Activated CD8-positive, alpha-beta T cell treated with anti-CD3 and anti-CD28 coated beads for 36 hours (primary cell): Measurements from ENCODE around the gene GRAP2. TPM values are rescaled to one million over a fixed set of nuclear protein-coding genes. Genes with fewer than 3 reads are reported as not detected.

Experiments used
- ATAC-seq: fragments of 200-7000 bp; cut with Tn5 transposase; one replicate; pipeline ENCODE4 v1.10.0; 2021; ENCODE audit warnings: mild to moderate bottlenecking, moderate library complexity
- CTCF ChIA-PET: fragments of 350-600 bp; sonication (Branson Sonifier 250); formaldehyde crosslinking; loops from one replicate; lab custom pipeline; 2021; ENCODE audit warnings: antibody characterized with exemption; lab: Charles Lee
- POLR2A ChIA-PET: fragments of 350-600 bp; sonication (Branson Sonifier 250); formaldehyde crosslinking; loops from one replicate; lab custom pipeline; 2021; ENCODE audit warnings: antibody characterized with exemption; lab: Charles Lee
- DNase-seq: peaks from one replicate; pipeline ENCODE4 v3.0.0-alpha.2; 2020
- H3K27ac Mint-ChIP-seq: one replicate; pipeline ENCODE4 v1.8.0; 2021; ENCODE audit warnings: mild to moderate bottlenecking, mixed read lengths
- H3K27me3 Mint-ChIP-seq: one replicate; pipeline ENCODE4 v1.8.0; 2021; ENCODE audit warnings: mixed read lengths
- H3K36me3 Mint-ChIP-seq: one replicate; pipeline ENCODE4 v1.8.0; 2021; ENCODE audit warnings: low read depth, mixed read lengths
- H3K4me1 Mint-ChIP-seq: one replicate; pipeline ENCODE4 v1.8.0; 2021; ENCODE audit warnings: low read depth, mixed read lengths
- H3K4me3 Mint-ChIP-seq: one replicate; pipeline ENCODE4 v1.8.0; 2021; ENCODE audit warnings: mild to moderate bottlenecking, moderate library complexity, mixed read lengths
- H3K9me3 Mint-ChIP-seq: one replicate; pipeline ENCODE4 v1.8.0; 2021; ENCODE audit warnings: mixed read lengths
- intact Hi-C: fragments of 100-400 bp; cut with micrococcal nuclease; formaldehyde crosslinking; loops from one replicate; pipeline ENCODE4 v1.10.0; 2022
- total RNA-seq, 2 experiments: library from RNA; stranded (reverse); gene quantifications; one replicate each; pipeline ENCODE4 v1.2.3, GENCODE V29; 2021
- TF ChIP-seq, protein P1 (sequence below): fragments of 200-600 bp; IDR thresholded peaks from one replicate; pipeline ENCODE4 v1.8.0; 2022; ENCODE audit warnings: antibody characterized with exemption, mild to moderate bottlenecking

The GRAP2 gene
- total RNA-seq, 2 experiments from 2014 or later, result 83.2 to 86.8 TPM

DNA sequence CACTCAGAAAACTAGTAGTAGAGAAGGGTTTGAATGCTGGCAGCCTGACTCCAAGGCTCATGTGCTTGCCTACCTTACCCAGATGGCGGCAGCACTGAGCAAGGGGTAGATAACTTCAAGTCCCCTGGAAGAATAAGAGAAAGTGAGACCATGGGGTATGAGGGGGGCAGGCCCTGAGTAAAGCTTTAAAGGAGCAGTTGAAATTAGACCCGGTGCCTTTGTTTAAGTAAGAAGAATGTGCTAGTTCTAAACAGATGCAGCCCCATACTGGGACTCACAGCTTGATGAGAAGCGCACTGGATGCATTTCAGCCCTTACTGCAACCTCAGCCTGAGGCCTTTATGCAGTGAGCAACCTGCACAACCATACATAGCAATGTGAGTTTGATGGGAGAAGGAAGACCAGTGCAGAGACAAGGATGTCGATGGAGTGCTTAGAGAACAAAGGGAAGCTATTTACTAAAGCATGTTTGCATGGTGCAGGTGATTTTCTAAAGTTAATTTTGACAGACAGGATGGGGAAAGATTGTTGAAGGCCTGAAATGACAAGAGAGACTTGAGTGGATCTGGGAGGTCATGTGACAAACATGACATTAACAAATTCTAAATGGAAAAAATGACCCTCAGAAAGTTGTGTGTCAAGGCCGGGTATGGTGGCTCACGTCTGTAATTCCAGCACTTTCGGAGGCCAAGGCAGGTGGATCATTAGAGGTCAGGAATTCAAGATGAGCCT, 32.2 kb downstream of the GRAP2 start:
- peak; percentile 67 for ATAC-seq
- intact Hi-C loops, result no loop called here

DNA sequence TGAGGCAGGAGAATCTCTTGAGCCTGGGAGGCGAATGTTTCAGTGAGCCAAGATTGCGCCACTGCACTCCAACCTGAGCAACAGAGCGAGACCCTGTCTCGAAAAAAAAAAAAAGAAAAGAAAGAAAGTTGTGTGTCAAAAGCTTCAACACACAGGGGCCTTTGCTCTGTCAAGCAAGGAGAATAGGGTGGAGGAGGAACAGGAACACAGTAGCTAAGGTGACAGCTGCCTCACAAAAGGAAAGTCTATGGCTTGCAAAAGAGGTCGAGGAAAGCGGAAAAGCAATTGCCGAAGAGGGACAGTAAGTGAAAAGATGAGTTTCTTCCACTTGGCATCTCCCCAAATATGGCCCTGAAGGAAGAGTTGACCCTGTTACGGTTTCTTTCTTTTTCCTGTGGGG, 32.9 kb downstream of the GRAP2 start:
- Mint-ChIP-seq H3K27ac (peak overlapping the region; percentile 90), H3K27me3 (no peaks in the 10 kb centered on the region)
- intact Hi-C loops, result no loop called here

More for the DNA sequence above, 32.2 kb downstream of the GRAP2 start:
- Mint-ChIP-seq H3K4me3 (peak overlapping the region; percentile 72), H3K4me1 (peaks cover 50% of the 10 kb centered on the region), H3K27ac (peak overlapping the region; percentile 90), H3K27me3 (no peaks in the 10 kb centered on the region), H3K9me3 (no peaks in the 10 kb centered on the region), H3K36me3 (peaks cover 29% of the 10 kb centered on the region)
- CTCF ChIA-PET, result interaction anchor here (0.8 to 4.2 kb wide), 24 partner anchors 9 to 398 kb away, joined by 3 to 50 read pairs (median 6); partner anchors contain the start of gene GRAP2
- DNase-seq, result peak; percentile 81
- POLR2A ChIA-PET, result interaction anchor here (0.7 to 4.4 kb wide), 15 partner anchors 9 to 111 kb away, joined by 3 to 33 read pairs (median 5); no protein-coding TSS in a partner anchor
- TF ChIP-seq, protein P1, sequence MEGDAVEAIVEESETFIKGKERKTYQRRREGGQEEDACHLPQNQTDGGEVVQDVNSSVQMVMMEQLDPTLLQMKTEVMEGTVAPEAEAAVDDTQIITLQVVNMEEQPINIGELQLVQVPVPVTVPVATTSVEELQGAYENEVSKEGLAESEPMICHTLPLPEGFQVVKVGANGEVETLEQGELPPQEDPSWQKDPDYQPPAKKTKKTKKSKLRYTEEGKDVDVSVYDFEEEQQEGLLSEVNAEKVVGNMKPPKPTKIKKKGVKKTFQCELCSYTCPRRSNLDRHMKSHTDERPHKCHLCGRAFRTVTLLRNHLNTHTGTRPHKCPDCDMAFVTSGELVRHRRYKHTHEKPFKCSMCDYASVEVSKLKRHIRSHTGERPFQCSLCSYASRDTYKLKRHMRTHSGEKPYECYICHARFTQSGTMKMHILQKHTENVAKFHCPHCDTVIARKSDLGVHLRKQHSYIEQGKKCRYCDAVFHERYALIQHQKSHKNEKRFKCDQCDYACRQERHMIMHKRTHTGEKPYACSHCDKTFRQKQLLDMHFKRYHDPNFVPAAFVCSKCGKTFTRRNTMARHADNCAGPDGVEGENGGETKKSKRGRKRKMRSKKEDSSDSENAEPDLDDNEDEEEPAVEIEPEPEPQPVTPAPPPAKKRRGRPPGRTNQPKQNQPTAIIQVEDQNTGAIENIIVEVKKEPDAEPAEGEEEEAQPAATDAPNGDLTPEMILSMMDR, result peak; percentile 92

DNA sequence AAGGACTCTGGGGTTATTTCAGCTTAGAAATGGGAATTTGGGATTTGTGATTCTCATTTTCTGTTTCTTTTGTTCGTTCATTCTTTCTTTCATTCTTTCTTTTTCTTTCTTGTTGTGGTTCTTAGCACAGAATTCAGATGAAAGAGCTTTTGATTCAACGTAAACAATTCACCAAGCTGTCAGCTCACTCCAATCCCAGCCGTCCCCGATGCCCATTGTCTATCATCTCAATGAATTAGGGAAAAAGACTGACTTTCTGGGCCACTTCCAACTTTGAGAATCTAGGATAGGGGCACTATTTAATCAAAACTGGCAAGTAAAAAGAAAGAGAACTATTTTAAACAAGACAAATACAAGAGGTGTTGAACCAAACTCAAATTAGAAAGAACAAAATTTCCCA, 34.2 kb downstream of the GRAP2 start:
- CTCF ChIA-PET, result interaction anchor here (0.8 to 4.2 kb wide), 12 partner anchors 7 to 438 kb away, joined by 3 to 50 read pairs (median 6); no protein-coding TSS in a partner anchor
- intact Hi-C loops, result no loop called here
- no peaks in the 10 kb centered on the region for H3K9me3 Mint-ChIP-seq
- H3K4me3 Mint-ChIP-seq, result peak overlapping the region; percentile 72
- H3K27me3 Mint-ChIP-seq, result no peaks in the 10 kb centered on the region
- peak overlapping the region; percentile 90 for H3K27ac Mint-ChIP-seq
- TF ChIP-seq, protein P1, result no peak
- peaks cover 67% of the 10 kb centered on the region for H3K4me1 Mint-ChIP-seq
- peaks cover 23% of the 10 kb centered on the region for H3K36me3 Mint-ChIP-seq
- no peak for DNase-seq
- POLR2A ChIA-PET, result interaction anchor here (1.0 to 4.4 kb wide), 6 partner anchors 8 to 109 kb away, joined by 3 to 33 read pairs (median 4); no protein-coding TSS in a partner anchor
- no peak for ATAC-seq

More for the DNA sequence above, 32.9 kb downstream of the GRAP2 start:
- POLR2A ChIA-PET, result interaction anchor here (0.8 to 4.4 kb wide), 10 partner anchors 10 to 110 kb away, joined by 3 to 33 read pairs (median 6); no protein-coding TSS in a partner anchor
- Mint-ChIP-seq H3K4me1 (peaks cover 56% of the 10 kb centered on the region), H3K36me3 (peaks cover 23% of the 10 kb centered on the region), H3K4me3 (peak overlapping the region; percentile 72), H3K9me3 (no peaks in the 10 kb centered on the region)
- DNase-seq (no peak), ATAC-seq (peak; percentile 8)
- CTCF ChIA-PET, result interaction anchor here (0.9 to 4.2 kb wide), 19 partner anchors 9 to 399 kb away, joined by 3 to 50 read pairs (median 6); partner anchors contain the start of gene GRAP2
- TF ChIP-seq, protein P1, result no peak

DNA sequence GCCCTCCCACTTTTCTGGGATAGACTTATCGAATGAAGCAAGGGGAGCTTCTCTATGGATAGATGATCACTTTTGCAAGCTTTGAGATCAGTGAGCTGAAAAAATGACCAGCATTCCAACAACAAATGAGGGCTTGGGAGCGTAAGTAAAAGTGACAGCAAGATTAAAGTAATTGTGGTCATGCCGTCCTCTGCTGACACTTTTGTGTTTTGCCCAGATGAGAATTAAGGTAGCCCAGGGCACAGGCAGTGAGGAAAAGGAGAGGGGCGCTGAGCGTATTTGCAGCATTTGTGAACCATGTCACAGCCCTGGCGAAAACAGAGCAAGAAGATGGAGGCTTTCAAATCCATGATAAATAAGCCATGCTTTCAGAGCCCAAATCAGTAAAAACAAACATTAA, 34.7 kb downstream of the GRAP2 start:
- TF ChIP-seq, protein P1, result no peak
- peaks cover 26% of the 10 kb centered on the region for H3K36me3 Mint-ChIP-seq
- ATAC-seq (no peak), DNase-seq (no peak)
- H3K4me3 Mint-ChIP-seq, result peak overlapping the region; percentile 72
- intact Hi-C loops, result no loop called here
- CTCF ChIA-PET, result interaction anchor here (0.8 to 4.2 kb wide), 8 partner anchors 7 to 439 kb away, joined by 3 to 50 read pairs (median 6); no protein-coding TSS in a partner anchor
- POLR2A ChIA-PET, result interaction anchor here (1.0 to 4.4 kb wide), 3 partner anchors 12 to 30 kb away, joined by 3 to 33 read pairs (median 5); no protein-coding TSS in a partner anchor
- no peaks in the 10 kb centered on the region for H3K9me3 Mint-ChIP-seq
- peak overlapping the region; percentile 90 for H3K27ac Mint-ChIP-seq
- H3K4me1 Mint-ChIP-seq, result peaks cover 72% of the 10 kb centered on the region
- no peaks in the 10 kb centered on the region for H3K27me3 Mint-ChIP-seq
